GM06990 (cell line): ENCODE results near the gene ZDHHC7.
A peak's percentile ranks its signal among the peaks of the same experiment; 100 is the strongest.
"Not testable (repeated sequence)": the region's sequence is repeated elsewhere in the genome, so short reads cannot be mapped to it uniquely, and the experiment has no call there.

Experiments
- DNase-seq: peaks from one replicate; pipeline ENCODE4 v3.0.0-alpha.2; 2011; ENCODE audit not compliant: insufficient read length; ENCODE audit errors: extremely low read depth
- H3K27me3 ChIP-seq: replicated peaks from 2 replicates; pipeline ENCODE4 v1.6.0; 2011; ENCODE audit warnings: low read length; ENCODE audit not compliant: control insufficient read depth, insufficient read depth
- H3K36me3 ChIP-seq: 2 replicates; pipeline ENCODE4 v1.5.1; 2011; ENCODE audit warnings: low read length; ENCODE audit not compliant: control insufficient read depth, insufficient read depth
- H3K4me3 ChIP-seq: replicated peaks from 2 replicates; pipeline ENCODE4 v1.5.1; 2011; ENCODE audit warnings: low read depth, mild to moderate bottlenecking, control low read depth, low read length
- TF ChIP-seq, protein P1 (sequence below): IDR thresholded peaks from 2 replicates; pipeline ENCODE4 v1.5.1; 2011; ENCODE audit warnings: low read length, control low read depth, mild to moderate bottlenecking, inconsistent platforms; ENCODE audit not compliant: insufficient read depth, poor library complexity, severe bottlenecking

ZDHHC7 gene

DNA sequence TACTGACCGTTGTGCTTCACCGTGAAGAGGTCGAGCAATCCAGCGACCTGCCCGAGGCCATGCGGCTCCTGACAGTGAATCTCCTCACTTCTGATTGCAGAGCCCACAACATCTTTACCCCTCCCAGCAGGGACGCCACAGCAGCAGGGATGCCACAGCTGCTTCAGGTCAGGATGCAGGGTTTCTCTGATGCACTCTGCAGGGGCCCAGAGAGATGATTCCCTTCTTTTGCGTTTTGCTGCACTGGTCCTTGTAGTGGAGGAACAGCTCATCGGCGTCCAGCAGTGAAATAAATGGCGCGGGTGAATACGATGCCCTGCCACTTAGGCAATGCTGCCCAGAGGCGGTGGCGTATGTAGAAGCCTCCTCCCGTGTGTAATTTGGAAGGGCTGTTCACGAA lies 21.8 kb upstream of the ZDHHC7 start:
- Histone ChIP-seq H3K4me3 (no peak overlapping the region), H3K27me3 (no peaks in the 10 kb centered on the region), H3K36me3 (no peaks in the 10 kb centered on the region; the same call in none of the 2 replicates)
- no peak for DNase-seq
- TF ChIP-seq, protein P1, sequence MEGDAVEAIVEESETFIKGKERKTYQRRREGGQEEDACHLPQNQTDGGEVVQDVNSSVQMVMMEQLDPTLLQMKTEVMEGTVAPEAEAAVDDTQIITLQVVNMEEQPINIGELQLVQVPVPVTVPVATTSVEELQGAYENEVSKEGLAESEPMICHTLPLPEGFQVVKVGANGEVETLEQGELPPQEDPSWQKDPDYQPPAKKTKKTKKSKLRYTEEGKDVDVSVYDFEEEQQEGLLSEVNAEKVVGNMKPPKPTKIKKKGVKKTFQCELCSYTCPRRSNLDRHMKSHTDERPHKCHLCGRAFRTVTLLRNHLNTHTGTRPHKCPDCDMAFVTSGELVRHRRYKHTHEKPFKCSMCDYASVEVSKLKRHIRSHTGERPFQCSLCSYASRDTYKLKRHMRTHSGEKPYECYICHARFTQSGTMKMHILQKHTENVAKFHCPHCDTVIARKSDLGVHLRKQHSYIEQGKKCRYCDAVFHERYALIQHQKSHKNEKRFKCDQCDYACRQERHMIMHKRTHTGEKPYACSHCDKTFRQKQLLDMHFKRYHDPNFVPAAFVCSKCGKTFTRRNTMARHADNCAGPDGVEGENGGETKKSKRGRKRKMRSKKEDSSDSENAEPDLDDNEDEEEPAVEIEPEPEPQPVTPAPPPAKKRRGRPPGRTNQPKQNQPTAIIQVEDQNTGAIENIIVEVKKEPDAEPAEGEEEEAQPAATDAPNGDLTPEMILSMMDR = no peak

- H3K27me3 ChIP-seq, H3K36me3 ChIP-seq, H3K4me3 ChIP-seq, DNase-seq: not testable (repeated sequence)
These were observed 20.9 kb upstream of the ZDHHC7 start for GRCh38 chr16:85032187-85032586.

DNA sequence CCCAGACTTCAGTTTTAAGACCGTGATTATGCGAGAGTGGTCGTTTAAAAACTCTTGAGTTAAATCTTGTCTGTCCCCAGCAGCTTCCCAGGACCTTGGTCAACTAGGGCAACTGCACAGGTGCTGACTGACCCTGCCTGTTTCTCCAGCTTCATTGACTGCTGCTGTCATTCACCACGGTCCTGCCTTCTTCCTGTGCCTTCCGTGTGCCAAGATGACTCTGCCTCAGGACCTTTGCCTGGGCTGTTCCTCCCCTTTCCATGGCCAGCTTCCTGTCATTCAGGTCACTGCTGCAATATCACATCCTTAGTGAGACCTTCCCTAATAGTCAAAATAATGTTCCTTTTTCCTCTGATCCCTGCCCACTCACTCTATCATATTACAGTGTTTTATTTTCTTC lies 20.1 kb upstream of the ZDHHC7 start:
- DNase-seq = no peak
- TF ChIP-seq, protein P1 = no peak
- no peak overlapping the region for H3K4me3 ChIP-seq
- H3K27me3 ChIP-seq = no peaks in the 10 kb centered on the region
- H3K36me3 ChIP-seq = no peaks in the 10 kb centered on the region; the same call in none of the 2 replicates

DNA sequence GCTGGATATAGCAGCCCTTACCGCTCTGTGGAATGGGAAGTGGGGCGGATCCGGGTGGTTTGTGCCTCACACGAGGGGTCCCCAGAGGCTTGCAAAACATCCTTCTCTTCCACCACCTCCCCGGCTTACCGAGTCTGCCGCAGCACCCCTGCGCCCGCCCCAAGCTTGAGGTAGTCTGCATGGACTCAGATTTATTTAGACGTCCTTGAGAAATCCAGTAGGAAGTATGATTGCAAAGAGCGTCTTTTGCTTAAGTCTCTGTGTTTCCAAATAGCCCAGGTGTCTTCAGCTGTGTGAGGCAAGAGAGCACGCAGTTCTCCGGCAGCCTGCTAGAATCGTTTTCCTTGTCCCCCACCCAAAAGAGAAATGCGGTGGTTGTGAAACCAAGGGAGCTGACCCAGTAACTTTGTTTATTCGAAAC lies 18.7 kb upstream of the ZDHHC7 start:
- no peaks in the 10 kb centered on the region; the same call in none of the 2 replicates for H3K36me3 ChIP-seq
- H3K27me3 ChIP-seq = no peaks in the 10 kb centered on the region
- TF ChIP-seq, protein P1 = no peak
- no peak for DNase-seq
- no peak overlapping the region for H3K4me3 ChIP-seq

GRCh38 chr16:85029408-85029784 lies 18.1 kb upstream of the ZDHHC7 start:
- TF ChIP-seq, protein P1 = no peak
- H3K4me3 ChIP-seq = peak overlapping the region; percentile 83
- H3K36me3 ChIP-seq = no peaks in the 10 kb centered on the region; the same call in none of the 2 replicates
- no peak for DNase-seq
- H3K27me3 ChIP-seq = no peaks in the 10 kb centered on the region

- Histone ChIP-seq H3K4me3 (peak overlapping the region; percentile 83), H3K36me3 (no peaks in the 10 kb centered on the region; the same call in none of the 2 replicates), H3K27me3 (no peaks in the 10 kb centered on the region)
- TF ChIP-seq, protein P1 = no peak
- peak; percentile 20 for DNase-seq
These were observed 17.5 kb upstream of the ZDHHC7 start for GRCh38 chr16:85028685-85029407.
